H1 (cell line): ENCODE measurements around the gene PSMC3. TPM values are rescaled to one million over a fixed set of nuclear protein-coding genes. Genes with fewer than 3 reads are reported as not detected.

Experiments
- CTCF ChIA-PET: fragments of 300-600 bp; sonication (Branson Sonifier 250); formaldehyde crosslinking; loops from one replicate; lab custom pipeline; 2021; ENCODE audit not compliant: partially characterized antibody; lab: Charles Lee
- POLR2A ChIA-PET: fragments of 300-600 bp; sonication (Branson Sonifier 250); formaldehyde crosslinking; loops from one replicate; lab custom pipeline; 2021; ENCODE audit warnings: inconsistent platforms; ENCODE audit not compliant: partially characterized antibody; lab: Charles Lee
- DNase-seq, 2 experiments: peaks; one replicate each; pipeline versions ENCODE4 v3.0.0 to v3.0.0-alpha.2; 2010 to 2022; ENCODE audit warnings: low spot score in 2 of 2, low read depth in 1 of 2, mixed read lengths in 1 of 2
- FAIRE-seq: peaks from 2 replicates; lab custom pipeline; 2011; peaks lifted over from hg19 to GRCh38; lab: Jason Lieb, UNC
- H2AFZ ChIP-seq: 2 replicates; pipeline ENCODE4 v1.8.1; 2012; ENCODE audit warnings: low read length, inconsistent platforms
- H2AK5ac ChIP-seq: 2 replicates; pipeline ENCODE4 v1.6.1; 2013; ENCODE audit warnings: low read depth, low read length
- H2BK120ac ChIP-seq: replicated peaks from 2 replicates; pipeline ENCODE3; 2013; ENCODE audit warnings: low read depth, low read length, inconsistent platforms
- H2BK12ac ChIP-seq: 2 replicates; pipeline ENCODE4 v1.6.1; 2013; ENCODE audit warnings: low read depth, low read length
- H2BK15ac ChIP-seq: 2 replicates; pipeline ENCODE4 v1.6.1; 2013; ENCODE audit warnings: low read length
- H2BK20ac ChIP-seq: 2 replicates; pipeline ENCODE4 v1.6.1; 2013; ENCODE audit warnings: low read length
- H2BK5ac ChIP-seq: 2 replicates; pipeline ENCODE4 v1.6.1; 2013; ENCODE audit warnings: low read depth, low read length
- H3K14ac ChIP-seq: 2 replicates; pipeline ENCODE4 v1.6.1; 2013; ENCODE audit warnings: inconsistent platforms; ENCODE audit not compliant: insufficient read length
- H3K18ac ChIP-seq: 2 replicates; pipeline ENCODE4 v1.6.1; 2013; ENCODE audit warnings: low read length; ENCODE audit errors: extremely low read depth
- H3K23ac ChIP-seq: 2 replicates; pipeline ENCODE4 v1.6.1; 2013; ENCODE audit warnings: inconsistent platforms; ENCODE audit not compliant: insufficient read length
- H3K23me2 ChIP-seq: 2 replicates; pipeline ENCODE4 v1.6.1; 2013; ENCODE audit warnings: low read depth, low read length
- H3K27ac ChIP-seq: 2 replicates; pipeline ENCODE4 v1.6.1; 2011; ENCODE audit warnings: low read depth, low read length, inconsistent platforms
- H3K27me3 ChIP-seq, 4 experiments: replicated peaks in 1 of 4; 1 replicate in 1 of 4; 2 replicates in 3 of 4; pipeline versions ENCODE4 v1.6.1 to v1.8.1; 2011 to 2013; ENCODE audit warnings: low read length in 3 of 4, mild to moderate bottlenecking in 3 of 4, inconsistent platforms in 2 of 4, mixed read lengths in 2 of 4, moderate library complexity in 1 of 4; ENCODE audit not compliant: control insufficient read depth in 3 of 4, insufficient read depth in 3 of 4; ENCODE audit errors: extremely low read depth in 1 of 4
- H3K36me3 ChIP-seq, 4 experiments: 2 replicates each; pipeline versions ENCODE4 v1.6.1 to v1.8.1; 2011 to 2013; ENCODE audit warnings: mild to moderate bottlenecking in 4 of 4, low read length in 3 of 4, moderate library complexity in 2 of 4, control low read depth in 1 of 4, inconsistent platforms in 1 of 4; ENCODE audit not compliant: insufficient read depth in 4 of 4, control insufficient read depth in 2 of 4
- H3K4ac ChIP-seq: replicated peaks from 2 replicates; pipeline ENCODE3; 2013; ENCODE audit warnings: low read length, low read depth, mixed read lengths, inconsistent platforms; ENCODE audit not compliant: insufficient read length
- H3K4me1 ChIP-seq, 4 experiments: replicated peaks in 1 of 4; 1 replicate in 1 of 4; 2 replicates in 3 of 4; pipeline versions ENCODE4 v1.6.1 to v1.8.1; 2011 to 2013; ENCODE audit warnings: low read length in 3 of 4, inconsistent platforms in 2 of 4, mixed read lengths in 1 of 4; ENCODE audit not compliant: insufficient read depth in 4 of 4, control insufficient read depth in 3 of 4
- H3K4me2 ChIP-seq, 2 experiments: 2 replicates each; pipeline versions ENCODE4 v1.6.1 to v1.8.1; 2011 to 2013; ENCODE audit warnings: low read depth in 2 of 2, low read length in 2 of 2, control low read depth in 1 of 2, inconsistent platforms in 1 of 2, mild to moderate bottlenecking in 1 of 2; ENCODE audit not compliant: insufficient read depth in 1 of 2
- H3K4me3 ChIP-seq, 4 experiments: fragments of 200-600, 300-600 bp in 1 of 4; sonication (generic), shearing (Covaris generic), sonication (Bioruptor Twin) in 1 of 4; 2 replicates each; pipeline versions ENCODE4 v1.5.1 to v1.8.1; 2011 to 2016; ENCODE audit warnings: low read length in 4 of 4, low read depth in 3 of 4, control low read depth in 2 of 4, inconsistent platforms in 2 of 4, mild to moderate bottlenecking in 2 of 4, mixed read lengths in 1 of 4, moderate library complexity in 1 of 4; ENCODE audit not compliant: insufficient read depth in 2 of 4; ENCODE audit errors: extremely low read depth in 1 of 4
- H3K56ac ChIP-seq: replicated peaks from 2 replicates; pipeline ENCODE3; 2013; ENCODE audit warnings: low read depth, mild to moderate bottlenecking, mixed read lengths, low read length, inconsistent platforms; ENCODE audit not compliant: insufficient read length
- H3K79me1 ChIP-seq: 2 replicates; pipeline ENCODE4 v1.6.1; 2013; ENCODE audit warnings: low read depth, low read length, control low read depth
- H3K79me2 ChIP-seq, 2 experiments: 2 replicates each; pipeline versions ENCODE4 v1.6.1 to v1.8.1; 2012 to 2013; ENCODE audit warnings: low read length in 2 of 2, mild to moderate bottlenecking in 2 of 2, inconsistent platforms in 1 of 2; ENCODE audit not compliant: insufficient read depth in 2 of 2, control insufficient read depth in 1 of 2
- H3K9ac ChIP-seq, 4 experiments: replicated peaks in 1 of 4; 1 replicate in 1 of 4; 2 replicates in 3 of 4; pipeline versions ENCODE4 v1.6.1 to v1.8.1; 2011 to 2013; ENCODE audit warnings: low read depth in 3 of 4, low read length in 3 of 4, control low read depth in 2 of 4, mild to moderate bottlenecking in 2 of 4, moderate library complexity in 2 of 4, inconsistent platforms in 1 of 4; ENCODE audit errors: extremely low read depth in 1 of 4
- H3K9me3 ChIP-seq, 2 experiments: 2 replicates each; pipeline versions ENCODE4 v1.6.1 to v1.8.1; 2012 to 2013; ENCODE audit warnings: mild to moderate bottlenecking in 2 of 2, moderate library complexity in 2 of 2, control low read depth in 1 of 2, inconsistent platforms in 1 of 2, low read depth in 1 of 2, low read length in 1 of 2, mixed read lengths in 1 of 2; ENCODE audit not compliant: insufficient read depth in 2 of 2
- H4K20me1 ChIP-seq, 2 experiments: replicated peaks in 1 of 2; 2 replicates each; pipeline versions ENCODE3 to v1.8.1; 2011 to 2013; ENCODE audit warnings: inconsistent platforms in 2 of 2, low read length in 2 of 2, mild to moderate bottlenecking in 1 of 2; ENCODE audit not compliant: insufficient read depth in 2 of 2, control insufficient read depth in 1 of 2
- H4K5ac ChIP-seq: 2 replicates; pipeline ENCODE4 v1.6.1; 2013; ENCODE audit warnings: low read length, low read depth, mixed read lengths, inconsistent platforms; ENCODE audit not compliant: insufficient read length
- H4K8ac ChIP-seq: 2 replicates; pipeline ENCODE4 v1.8.0; 2013; ENCODE audit warnings: mild to moderate bottlenecking, moderate library complexity, low read length, inconsistent platforms; ENCODE audit not compliant: insufficient read depth; ENCODE audit errors: extremely low read depth
- H4K91ac ChIP-seq: replicated peaks from 2 replicates; pipeline ENCODE3; 2013; ENCODE audit warnings: low read length, mixed read lengths, inconsistent platforms; ENCODE audit not compliant: insufficient read length
- GABPA ChIP-seq: IDR thresholded peaks from 2 replicates; pipeline ENCODE4 v1.6.1; 2011; ENCODE audit warnings: mild to moderate bottlenecking, low read length, moderate library complexity, borderline replicate concordance; ENCODE audit not compliant: insufficient read depth
- NANOG ChIP-seq: IDR thresholded peaks from 2 replicates; pipeline ENCODE4 v1.6.1; 2011; ENCODE audit warnings: low read length, low read depth, mild to moderate bottlenecking, inconsistent platforms; ENCODE audit not compliant: insufficient read depth, poor library complexity, severe bottlenecking
- POLR2A ChIP-seq, 2 experiments: IDR thresholded peaks; 1 replicate in 1 of 2; 2 replicates in 1 of 2; pipeline ENCODE4 v1.6.1; 2011; ENCODE audit warnings: low read depth in 2 of 2, low read length in 2 of 2, mild to moderate bottlenecking in 2 of 2; ENCODE audit errors: control extremely low read depth in 1 of 2
- SIX5 ChIP-seq: IDR thresholded peaks from 2 replicates; pipeline ENCODE4 v1.6.1; 2011; ENCODE audit warnings: mild to moderate bottlenecking, low read depth, low read length
- WGBS, 2 experiments: shearing (Covaris generic) in 1 of 2; methylation state at CpG; one replicate each; pipeline versions ENCODE4 v1.1.6 to v1.1.7; 2013 to 2015; ENCODE audit warnings: low lambda C conversion rate in 2 of 2, mixed read lengths in 2 of 2, inconsistent platforms in 1 of 2, low coverage in 1 of 2, missing lambda C conversion rate in 1 of 2; ENCODE audit not compliant: insufficient replicate concordance in 2 of 2, insufficient coverage in 1 of 2, insufficient read length in 1 of 2; ENCODE audit errors: extremely low coverage in 1 of 2, missing lambda C conversion rate in 1 of 2; 5-methylcytosine and 5-hydroxymethylcytosine counted together
- polyA plus RNA-seq, 7 experiments: library from polyadenylated mRNA; depleted of rRNA in 3 of 7; stranded (reverse) in 5 of 7; unstranded in 2 of 7; fragments of >200 nt in 5 of 7; fragments of 200-250 nt in 2 of 7; gene quantifications; 1 replicate in 5 of 7; 2 replicates in 1 of 7; 4 replicates in 1 of 7; pipeline versions ENCODE4 v1.2.1 to v1.2.3, GENCODE V29; 2011 to 2013; ENCODE audit warnings: missing spikeins in 2 of 7, mixed read lengths in 2 of 7
- total RNA-seq: library from RNA; stranded (reverse); fragmentation: NEBNext Ultra II Directional; extraction: Animal tissue kit (Norgen Biotek cat#: 25700); gene quantifications from 2 replicates; pipeline ENCODE4 v1.2.1, GENCODE V29; 2021

The PSMC3 gene
- total and polyA plus RNA-seq, 2 of the 8 experiments (the other 6 are each of a cell fraction or from before 2014, with no cell fraction given), result 105 to 160 TPM

DNA sequence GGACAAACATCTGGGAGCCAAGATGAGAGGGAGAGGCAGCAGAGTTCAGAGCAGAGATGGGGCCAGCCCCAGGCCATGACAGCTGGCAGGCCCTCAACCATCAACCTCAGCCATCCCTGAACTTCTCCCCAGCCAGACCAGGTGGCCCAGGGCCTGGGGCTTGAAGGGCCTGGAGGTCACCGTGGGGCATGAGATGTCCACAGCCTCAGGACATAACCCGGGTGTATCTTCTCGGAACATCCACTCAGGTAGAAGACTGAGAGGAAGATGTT, 30.3 kb downstream of the PSMC3 start:
- Histone ChIP-seq H3K4me1 (peaks cover 4 to 14% (median 9%) of the 10 kb centered on the region in 4 experiments), H2BK5ac (no peak overlapping the region), H3K18ac (no peak overlapping the region), H2AFZ (no peak overlapping the region), H3K9me3 (no peaks in the 10 kb centered on the region), H3K4me3 (no peak overlapping the region), H4K5ac (no peak overlapping the region), H4K8ac (no peak overlapping the region), H4K20me1 (no peaks in the 10 kb centered on the region), H2BK120ac (no peak overlapping the region), H2AK5ac (no peak overlapping the region), H3K27ac (no peak overlapping the region), H3K79me1 (no peaks in the 10 kb centered on the region), H3K23me2 (peaks cover 6% of the 10 kb centered on the region; the same call in 1 of the 2 replicates), H3K56ac (no peak overlapping the region), H3K9ac (no peak overlapping the region), H4K91ac (no peak overlapping the region), H2BK15ac (no peak overlapping the region), H3K27me3 (no peaks in the 10 kb centered on the region), H2BK12ac (no peak overlapping the region), H3K4me2 (no peak overlapping the region), H3K4ac (no peak overlapping the region), H3K36me3 (no peaks in the 10 kb centered on the region), H3K79me2 (no peaks in the 10 kb centered on the region), H3K14ac (no peak overlapping the region), H3K23ac (no peak overlapping the region), H2BK20ac (no peak overlapping the region)
- ChIA-PET POLR2A (no interaction called here), CTCF (interaction anchor here (1.5 kb wide), 1 partner anchor 12 kb away, joined by 3 read pairs; no protein-coding TSS in a partner anchor)
- FAIRE-seq, result no peak
- WGBS, 2 experiments, result 100% methylated on average over 3 of the region's 3 CpGs; no CpG with 5 or more reads in 1 of the 2 experiments
- DNase-seq, result no peak
- TF ChIP-seq SIX5 (no peak), GABPA (no peak), NANOG (no peak), POLR2A (IDR thresholded peaks at IDR 0.05; ENCODE audit: control extremely low read depth in 1 of 2, low read depth in 2 of 2, low read length in 2 of 2) (no peak)
